GM21381 (cell line): Measurements from ENCODE around the gene EPB41L1.
"Not testable (repeated sequence)": the region's sequence is repeated elsewhere in the genome, so short reads cannot be mapped to it uniquely, and the experiment has no call there.

Experiments used
- ATAC-seq: cut with Tn5 transposase; IDR thresholded peaks from one replicate; pipeline ENCODE4 v1.9.1; 2021; ENCODE audit warnings: mild to moderate bottlenecking, moderate library complexity; ENCODE audit not compliant: unreplicated experiment

The EPB41L1 gene

DNA sequence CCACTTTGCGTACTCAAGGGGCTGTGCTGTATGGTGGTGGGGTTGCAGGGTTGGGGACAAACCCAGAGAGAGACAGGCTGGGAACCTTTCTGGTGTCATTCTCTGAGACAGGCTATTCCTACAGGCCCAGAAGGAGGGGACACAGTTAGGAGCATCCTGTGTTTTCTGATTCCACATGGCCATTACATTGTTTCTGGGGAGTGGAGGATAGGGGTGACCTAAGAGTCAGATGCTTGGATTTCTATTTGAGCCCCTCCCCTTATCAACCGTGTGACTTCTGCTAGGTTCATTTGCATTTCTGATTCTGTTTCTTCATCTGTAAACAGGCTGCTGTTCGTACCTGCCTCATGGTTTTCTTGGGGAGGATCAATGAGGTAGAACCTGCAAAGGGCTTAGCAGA is 29.4 kb upstream of the EPB41L1 start:
- no peak for ATAC-seq

DNA sequence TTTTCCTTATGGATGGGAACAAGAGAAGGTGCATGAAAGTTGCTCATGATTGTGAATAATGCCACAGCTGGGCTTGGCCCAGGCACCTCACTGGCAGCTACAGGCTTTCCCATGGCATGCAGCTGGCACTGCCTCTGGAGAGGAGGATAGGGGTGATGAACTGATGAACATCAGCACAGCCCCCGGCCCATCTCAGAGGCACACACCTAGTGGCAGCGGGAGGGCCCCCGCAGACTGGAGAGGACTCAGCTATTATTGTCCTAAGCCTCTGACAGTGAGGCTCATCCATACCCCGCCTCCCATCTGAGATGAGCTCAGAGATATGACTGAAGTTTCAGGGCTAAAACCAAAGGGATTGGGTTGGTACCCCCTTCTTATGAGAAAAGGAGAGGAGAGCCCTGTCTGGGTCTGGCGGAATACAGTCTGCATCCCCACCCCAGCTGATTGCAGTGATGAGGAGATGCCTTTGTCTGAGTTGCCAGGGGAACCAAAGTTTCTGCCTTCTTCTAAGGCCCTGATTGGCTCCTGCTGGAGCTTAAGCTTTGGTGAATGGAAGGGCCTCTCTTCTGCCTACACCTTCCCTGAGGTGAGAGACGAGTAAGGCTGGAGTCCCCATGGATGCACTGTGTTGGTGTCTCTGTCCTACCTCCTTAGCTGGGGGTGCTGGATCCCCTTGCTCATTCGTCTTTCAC is 27.6 kb upstream of the EPB41L1 start:
- no peak for ATAC-seq

DNA sequence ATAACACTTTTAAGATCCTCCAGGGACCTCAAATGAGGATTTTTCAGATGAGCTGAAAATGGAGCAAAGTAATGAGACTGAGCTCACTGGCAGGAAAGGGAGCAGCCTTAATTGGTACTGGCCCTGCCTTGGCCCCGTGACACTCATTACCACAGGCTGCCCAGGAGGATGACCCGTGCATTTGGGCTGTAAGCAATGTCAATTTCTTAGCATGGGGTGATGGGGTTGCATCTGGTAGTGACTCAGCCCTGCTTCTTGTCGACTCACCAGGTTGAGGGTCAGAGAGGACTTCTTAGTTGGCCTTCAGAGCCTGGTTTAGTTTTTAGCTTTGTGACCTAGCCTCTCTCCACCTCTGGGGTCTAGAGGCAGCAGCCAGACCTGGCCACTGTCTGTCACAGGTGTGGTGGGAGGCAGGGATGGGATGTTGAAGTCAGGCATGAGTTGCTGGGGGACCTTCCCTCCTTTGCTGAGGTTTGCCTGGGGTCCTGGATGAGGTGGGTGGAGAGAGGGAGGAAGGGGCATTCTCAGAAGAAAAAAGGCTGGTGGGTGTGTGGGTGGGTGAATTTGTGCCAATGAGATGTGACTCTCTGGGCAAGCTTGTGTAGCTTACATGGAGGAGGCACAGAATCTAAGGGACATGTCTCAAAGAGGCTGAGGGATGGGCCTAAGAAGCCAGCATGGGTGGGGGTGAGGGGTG is 25.9 kb upstream of the EPB41L1 start:
- ATAC-seq: no peak

DNA sequence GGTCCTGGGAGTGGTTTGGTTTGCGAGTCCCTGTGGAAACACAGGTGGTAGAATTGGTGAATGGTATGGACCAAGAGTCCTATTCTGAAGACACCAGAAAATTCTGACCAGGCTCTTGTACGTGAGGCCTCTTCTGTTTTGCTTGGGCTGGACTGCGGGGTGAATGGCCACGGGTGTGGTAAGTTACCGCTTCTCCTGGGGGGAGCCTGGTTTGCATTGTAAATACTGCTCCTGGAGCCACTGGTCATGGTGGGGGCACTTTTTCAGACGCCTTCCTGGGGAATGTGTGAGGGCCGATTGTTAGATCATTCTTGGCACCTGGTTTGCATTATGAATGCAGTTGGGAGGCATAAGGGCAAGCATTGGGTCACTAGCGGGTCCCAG is 25.4 kb upstream of the EPB41L1 start:
- ATAC-seq: no peak

DNA sequence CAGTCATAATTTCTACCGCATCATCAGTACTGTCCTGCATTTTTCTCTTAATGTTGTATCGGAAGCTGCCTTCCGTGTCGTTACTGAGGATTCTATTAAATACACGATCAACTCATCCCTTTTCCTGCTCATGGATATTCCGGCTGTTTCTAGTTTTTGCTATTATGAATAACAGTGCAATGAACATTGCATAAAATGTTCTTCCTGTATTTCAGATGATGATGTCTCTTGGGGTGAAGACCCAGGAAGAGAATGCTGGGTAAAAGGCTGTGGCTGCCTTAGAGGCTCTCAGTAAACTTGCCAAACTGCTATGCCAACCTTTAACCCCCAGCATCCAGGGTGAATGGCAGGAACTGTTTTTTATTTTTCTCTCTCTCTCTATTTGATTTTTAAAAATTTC is 24.1 kb upstream of the EPB41L1 start:
- ATAC-seq: no peak

DNA sequence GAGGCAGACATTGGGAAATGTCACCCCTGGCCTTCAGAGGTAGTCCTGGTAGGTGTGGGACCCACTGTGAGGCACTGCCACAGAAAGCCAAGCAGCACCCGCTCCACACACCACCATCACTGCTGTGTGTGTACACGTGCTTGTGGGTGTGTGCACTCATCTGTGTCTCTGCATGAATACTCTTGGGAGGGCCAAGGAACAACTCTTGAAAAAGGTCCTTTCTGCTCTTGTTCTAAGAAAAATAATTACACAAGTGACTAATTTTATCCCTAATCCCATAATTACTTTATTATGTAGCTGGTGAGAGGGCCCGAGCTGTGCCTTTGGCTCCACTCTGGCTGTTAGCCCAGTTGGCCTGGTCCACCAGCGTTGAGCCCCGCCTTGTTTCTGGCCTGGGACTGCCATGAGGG is 21.7 kb upstream of the EPB41L1 start:
- no peak for ATAC-seq

DNA sequence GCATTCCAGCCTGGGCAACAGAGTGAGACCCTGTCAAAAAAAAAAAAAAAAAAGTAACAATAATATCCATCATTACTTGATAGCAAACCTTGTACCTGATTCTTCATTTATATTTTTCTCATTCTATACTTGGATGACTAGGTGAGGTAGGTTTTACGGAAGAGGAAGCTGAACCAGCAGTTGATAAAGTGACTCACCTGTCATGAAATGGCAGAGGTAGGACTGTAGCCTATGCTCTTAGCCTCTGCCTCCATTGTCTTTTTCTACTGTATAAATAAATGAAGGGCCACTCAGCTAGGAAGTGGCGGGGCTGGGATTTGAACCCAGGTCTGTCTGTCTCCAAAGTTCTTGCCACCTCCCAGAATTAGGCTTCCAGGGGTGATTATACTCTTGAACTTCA is 20.7 kb upstream of the EPB41L1 start:
- ATAC-seq: no peak

DNA sequence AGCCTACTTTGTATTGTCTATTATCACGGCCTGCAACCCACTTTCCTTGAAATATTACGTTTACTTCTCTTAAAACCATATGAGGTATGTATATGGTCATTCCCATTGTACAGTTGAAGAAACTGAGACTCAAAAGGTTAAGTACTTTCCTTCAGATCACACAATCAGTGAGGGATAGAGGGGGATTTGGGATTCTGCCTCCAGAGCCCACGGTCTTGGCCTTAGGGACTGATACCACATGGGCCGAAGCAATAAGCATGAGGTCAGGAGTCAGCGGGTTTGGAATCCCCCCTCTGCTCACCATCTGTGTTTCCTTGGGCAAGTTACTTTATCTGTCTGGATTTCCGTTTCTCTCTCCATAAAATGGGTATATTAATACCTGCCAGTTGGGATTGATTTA is 19.4 kb upstream of the EPB41L1 start:
- no peak for ATAC-seq

DNA sequence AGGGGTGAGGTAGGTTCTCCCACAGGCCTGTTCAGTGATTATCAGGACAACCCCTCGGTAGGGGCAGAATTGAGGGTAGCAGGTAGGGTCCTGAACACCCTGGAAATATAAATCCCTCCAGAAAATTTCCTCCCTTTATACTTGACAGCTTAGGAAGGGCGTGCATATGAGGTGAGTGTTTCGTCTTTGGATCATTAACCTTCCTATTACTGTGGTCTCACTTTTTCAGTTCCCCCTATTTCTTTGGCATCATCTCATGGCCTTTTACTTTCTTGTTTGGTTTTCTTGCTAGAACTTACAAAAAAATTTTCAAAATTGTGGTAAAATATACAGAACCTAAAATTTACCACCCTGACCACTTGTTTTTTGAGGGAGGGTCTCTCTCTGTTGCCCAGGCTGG is 18.7 kb upstream of the EPB41L1 start:
- no peak for ATAC-seq

DNA sequence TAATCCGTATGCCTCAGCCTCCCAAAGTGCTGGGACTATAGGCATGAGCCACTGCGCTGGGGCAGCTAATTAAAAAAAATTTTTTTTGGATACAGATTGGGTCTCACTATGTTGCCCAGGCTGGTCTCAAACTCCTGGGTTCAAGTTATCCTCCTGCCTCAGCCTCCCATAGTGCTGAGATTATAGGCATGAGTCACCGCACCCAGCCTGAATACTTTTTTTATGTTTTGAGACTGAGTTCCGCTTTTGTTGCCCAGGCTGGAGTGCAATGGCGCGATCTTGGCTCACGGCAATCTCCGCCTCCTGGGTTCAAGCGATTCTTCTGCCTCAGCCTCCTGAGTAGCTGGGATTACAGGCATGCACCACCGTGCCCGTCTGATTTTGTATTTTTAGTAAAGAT is 17.2 kb upstream of the EPB41L1 start:
- ATAC-seq: not testable (repeated sequence)

DNA sequence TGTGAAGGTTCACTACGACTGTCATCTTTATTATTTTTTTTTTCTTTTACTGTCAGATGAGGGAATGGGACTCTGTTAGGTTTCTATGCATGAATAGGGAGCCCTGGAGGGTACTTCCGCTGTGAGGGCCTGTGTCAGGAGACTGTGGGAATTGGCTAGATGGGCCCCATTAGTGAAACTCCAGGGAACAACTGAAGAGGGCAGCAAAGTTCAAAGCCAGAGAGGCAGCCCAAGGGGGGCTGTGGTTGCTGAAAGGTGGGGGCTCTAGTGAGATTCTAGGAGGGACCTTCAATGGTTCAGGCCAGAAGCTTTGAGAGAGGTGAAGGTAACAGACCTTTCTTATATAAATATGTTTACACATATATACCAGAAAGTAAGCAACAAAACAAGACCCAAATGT is 13.2 kb upstream of the EPB41L1 start:
- no peak for ATAC-seq

DNA sequence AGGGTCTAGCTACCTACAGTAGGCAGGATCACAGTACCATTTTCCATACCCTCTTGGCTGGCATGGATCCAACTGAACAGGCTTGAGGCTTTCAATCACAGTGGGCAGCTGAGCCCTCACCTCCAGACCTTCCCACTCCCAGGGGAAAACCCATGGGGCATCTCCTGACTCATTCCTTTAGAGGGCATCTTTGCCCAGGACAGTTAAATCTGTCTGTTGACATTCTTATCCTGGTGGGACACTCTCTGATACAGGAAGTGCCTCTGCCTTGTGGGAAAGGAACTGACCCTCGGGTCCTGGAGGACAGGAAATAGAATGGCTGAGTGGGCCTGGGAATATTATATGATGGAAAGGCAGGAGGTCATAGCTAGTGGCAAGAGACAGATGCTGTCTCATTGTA is 10.2 kb upstream of the EPB41L1 start:
- ATAC-seq: no peak

DNA sequence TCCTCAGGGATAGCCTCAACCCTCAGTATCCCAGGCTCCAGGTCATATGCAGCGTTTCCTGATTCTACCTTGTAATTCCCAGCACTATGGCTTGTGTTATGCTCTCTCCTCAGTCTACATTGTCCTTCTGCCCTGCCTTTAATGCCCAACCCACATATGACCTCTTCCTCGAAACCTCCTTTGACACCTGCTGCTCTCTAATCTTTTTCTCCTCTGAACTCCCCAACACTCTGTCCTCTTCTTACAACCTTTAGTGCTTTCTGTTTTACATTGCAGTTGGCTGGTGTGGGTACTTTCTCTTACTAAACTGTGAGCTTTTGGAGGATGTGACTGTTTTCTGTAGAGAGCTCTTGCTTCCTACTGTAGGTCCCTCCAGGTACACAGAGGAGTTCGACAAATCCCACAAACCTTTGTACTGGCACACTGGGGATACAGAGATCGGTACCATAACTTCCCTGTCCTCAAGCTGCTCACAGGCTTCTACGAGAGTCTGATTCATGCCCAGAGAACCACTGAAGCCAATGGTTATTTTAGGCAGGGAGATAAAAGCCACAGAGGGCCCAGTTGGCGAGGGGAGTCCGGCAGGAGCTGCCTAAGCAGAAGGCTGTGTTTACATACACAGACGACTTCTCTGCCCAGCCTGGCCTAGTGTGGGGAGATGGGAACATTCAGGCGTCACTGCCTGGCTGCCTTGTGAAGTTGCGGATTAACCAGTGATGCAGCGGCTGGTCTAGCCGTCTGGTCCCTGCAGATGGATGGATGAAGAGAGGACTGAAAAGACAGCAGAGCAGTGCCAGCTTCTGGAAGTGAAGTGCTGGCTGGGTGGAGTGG is 8.4 kb upstream of the EPB41L1 start:
- ATAC-seq: no peak

DNA sequence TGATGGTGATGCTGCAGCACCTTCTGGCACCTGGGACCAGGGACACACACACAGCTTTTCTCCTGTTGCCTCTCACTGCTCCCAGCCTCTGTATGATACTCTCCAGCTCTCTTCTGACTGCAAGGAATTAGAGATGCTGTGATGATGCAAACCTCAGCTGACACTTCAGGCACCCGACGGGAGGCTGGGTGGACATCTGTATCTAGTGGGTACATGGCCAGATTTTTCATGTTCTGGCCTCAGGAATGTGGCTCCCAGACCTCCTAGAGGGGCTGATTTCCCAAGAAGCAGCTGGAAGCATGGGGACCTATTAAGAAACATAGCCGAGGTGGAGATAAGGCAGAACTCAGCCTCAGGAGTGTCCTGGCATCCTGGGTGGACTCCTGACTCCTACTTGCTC is 6.8 kb upstream of the EPB41L1 start:
- ATAC-seq: no peak

DNA sequence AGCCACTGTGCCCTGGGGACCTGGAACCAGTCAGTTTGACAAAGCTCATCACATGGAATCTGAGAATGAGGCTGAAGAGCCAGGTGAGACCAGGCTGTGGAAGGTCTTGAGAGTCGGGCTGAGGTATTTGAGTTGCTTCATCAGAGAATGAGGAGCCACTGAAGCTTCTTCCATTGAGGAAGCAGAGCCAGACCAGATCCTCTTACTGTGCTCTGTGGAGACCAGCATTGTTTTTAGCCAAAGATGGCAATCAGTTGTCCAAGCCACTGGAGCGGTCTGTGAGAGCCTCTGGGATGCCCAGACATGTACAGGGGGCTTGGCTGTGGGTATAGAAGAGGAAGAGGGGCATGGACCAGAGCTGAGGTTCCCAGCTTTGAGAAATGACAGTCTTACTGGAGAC is 6.1 kb upstream of the EPB41L1 start:
- ATAC-seq: no peak

DNA sequence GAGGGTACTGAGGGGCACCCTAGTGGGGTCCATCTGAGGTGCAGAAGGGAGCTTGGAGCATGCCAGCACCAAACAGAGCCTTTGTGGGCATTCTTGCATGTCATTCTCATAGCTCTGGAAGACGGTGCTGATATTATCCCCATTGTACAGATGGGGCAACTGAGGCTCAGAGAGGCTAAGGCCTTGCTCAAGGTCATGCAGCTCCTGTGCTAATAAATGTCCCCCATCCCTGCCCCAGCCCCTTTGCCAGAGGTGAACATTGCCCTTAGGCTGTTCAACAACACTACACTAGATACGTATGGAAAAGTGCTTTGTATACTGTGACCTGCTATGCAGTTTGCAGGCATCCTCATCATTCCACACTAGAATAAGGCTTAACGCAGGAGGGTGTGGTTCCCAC is 5.5 kb upstream of the EPB41L1 start:
- no peak for ATAC-seq

DNA sequence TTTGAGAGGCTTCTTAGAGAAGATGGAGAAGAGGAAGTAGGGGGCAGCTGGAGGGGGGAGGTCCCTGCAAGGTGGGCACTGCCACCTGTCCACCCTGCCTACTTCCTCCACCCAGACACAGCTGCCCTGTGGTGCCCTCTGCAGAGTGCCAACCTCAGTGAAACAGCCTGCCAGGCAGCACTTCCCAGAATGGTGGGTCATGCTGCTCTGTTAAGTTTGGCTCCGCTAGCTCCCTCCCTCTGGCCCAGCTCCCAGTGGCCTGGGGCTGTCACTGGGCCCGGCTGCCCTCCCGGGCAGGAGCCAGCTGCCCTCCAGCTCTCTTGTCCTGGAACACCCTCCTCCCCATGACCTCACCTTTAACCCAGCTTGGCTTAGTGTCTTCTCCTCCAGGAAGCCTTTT is 5.1 kb upstream of the EPB41L1 start:
- ATAC-seq: no peak

DNA sequence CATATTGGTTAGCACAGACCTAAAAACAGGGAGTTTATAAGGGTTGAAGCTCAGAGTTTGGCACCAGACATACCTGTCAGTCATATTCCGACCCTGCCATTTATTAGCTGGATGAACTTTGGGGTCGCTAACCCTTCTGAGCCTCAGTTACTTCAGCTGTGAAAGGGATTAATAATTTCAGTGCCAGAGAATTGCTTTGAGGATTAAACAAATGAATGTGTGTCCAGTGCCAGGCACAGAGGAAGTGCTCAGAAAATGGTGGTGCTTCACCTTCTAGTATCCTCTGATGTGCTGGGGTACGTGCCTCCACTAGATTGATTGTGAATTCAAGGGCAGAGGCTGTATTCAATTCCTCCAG is 4.1 kb upstream of the EPB41L1 start:
- ATAC-seq: no peak

DNA sequence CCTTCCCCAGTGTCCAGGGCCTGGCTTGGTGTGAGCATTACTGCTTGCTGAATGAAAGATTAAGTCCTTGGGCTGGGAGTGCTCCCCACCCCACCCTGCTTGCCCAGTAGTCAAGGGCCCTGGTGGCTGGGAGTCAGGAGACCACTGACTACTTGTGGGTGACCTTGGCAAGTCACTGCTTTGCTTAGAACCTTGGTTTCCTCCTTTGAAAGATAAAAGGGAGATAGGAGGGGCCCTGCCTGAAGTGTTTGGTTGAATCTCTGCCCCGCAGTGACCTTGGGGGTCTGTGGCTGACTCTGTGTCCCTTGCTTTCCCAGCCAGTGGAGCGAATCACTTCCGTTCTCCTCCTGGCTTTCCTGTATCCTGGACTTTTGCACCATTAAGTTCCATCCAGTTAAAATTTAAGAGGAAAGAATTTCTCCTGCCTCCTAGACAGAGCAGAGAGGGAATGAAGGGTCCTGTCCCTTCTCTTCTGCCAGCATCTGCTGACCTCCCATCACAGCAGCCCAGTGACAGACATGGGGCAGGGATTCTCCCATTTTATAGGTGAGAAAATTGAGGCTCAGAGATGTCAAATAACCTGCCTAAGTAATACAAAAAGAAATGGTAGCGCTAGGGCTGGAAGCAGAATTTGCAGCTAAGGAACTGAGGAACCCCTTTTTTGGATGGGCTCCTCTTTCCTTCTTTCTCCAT is 3.5 kb upstream of the EPB41L1 start:
- ATAC-seq: no peak

DNA sequence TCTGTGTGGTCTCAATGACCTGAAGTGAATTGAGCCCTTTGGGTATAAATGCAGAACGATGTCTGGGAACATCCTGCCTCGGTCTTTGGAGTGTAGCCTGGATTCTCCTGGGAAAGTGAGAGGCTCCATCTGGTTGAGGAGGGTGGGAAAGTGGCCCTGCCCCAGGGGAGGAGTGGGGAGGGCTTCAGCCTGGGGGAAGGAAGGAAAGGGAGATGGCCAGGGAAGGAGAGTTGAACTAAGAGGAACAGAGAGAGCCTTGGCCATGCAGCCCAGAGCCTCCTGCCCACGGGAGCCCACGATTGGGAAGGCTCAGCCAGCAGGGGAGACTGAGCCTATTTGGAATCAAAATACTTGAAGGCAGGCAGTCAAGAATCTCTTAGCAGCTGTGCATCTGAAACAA is 2.3 kb upstream of the EPB41L1 start:
- ATAC-seq: no peak

DNA sequence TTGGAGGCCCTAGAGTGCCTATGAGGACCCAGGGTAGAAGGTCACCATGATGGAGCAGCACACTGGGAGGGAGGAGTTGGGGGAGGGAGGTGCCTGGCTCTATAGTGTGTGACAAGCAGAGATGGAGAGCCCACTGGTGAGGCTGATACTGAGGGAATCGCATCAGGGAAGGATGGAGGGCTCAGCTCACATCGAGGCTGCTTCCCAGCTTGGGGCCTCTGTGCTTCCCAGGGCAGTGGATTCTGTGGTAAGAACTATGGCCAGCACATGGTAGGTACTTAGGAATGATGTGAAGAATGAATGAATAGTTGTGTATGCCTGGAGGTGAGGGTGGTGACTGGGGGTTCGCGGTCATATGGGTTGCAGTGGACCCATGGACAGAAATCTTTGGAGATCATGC is 1.3 kb upstream of the EPB41L1 start:
- ATAC-seq: no peak
